Esophagus muscularis mucosa (tissue), 3 donors: Measurements from ENCODE around the gene CST1.
"Not testable (repeated sequence)": the region's sequence is repeated elsewhere in the genome, so short reads cannot be mapped to it uniquely, and the experiment has no call there.

Source experiments
- EP300 ChIP-seq: sonication (generic); formaldehyde crosslinking; IDR thresholded peaks from one replicate; pipeline ENCODE4 v1.6.1; 2017; ENCODE audit warnings: antibody characterized with exemption
- TF ChIP-seq, protein P1 (sequence below), 3 experiments: fragments of 200-600 bp in 2 of 3; fragments of 450-650 bp in 1 of 3; sonication (generic) in 2 of 3; IDR thresholded peaks; one replicate each; pipeline ENCODE4 v1.5.1; 2017 to 2019; ENCODE audit warnings: antibody characterized with exemption in 3 of 3, mild to moderate bottlenecking in 2 of 3, moderate library complexity in 1 of 3

DNA sequence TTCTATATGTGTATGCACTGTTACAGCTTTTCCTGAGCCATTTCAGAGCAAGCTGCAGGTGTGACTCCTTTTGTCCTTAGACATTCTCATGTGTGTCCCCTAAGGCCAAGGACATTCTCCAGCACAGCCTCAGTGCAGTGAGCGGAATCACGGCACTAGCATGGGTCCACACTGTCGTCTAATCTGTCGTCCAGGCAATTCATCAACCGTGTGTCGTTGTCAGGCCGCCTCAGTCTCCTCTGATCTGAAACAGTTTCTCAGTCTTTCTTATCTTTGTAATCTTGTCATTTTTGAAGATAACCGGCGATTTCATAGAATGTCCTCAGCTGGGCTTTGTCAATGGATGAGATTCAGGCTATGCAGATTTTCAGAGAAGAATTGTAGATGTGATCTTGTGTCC, 31.4 kb downstream of the CST1 start:
- not testable (repeated sequence) for TF ChIP-seq EP300
- TF ChIP-seq, protein P1, sequence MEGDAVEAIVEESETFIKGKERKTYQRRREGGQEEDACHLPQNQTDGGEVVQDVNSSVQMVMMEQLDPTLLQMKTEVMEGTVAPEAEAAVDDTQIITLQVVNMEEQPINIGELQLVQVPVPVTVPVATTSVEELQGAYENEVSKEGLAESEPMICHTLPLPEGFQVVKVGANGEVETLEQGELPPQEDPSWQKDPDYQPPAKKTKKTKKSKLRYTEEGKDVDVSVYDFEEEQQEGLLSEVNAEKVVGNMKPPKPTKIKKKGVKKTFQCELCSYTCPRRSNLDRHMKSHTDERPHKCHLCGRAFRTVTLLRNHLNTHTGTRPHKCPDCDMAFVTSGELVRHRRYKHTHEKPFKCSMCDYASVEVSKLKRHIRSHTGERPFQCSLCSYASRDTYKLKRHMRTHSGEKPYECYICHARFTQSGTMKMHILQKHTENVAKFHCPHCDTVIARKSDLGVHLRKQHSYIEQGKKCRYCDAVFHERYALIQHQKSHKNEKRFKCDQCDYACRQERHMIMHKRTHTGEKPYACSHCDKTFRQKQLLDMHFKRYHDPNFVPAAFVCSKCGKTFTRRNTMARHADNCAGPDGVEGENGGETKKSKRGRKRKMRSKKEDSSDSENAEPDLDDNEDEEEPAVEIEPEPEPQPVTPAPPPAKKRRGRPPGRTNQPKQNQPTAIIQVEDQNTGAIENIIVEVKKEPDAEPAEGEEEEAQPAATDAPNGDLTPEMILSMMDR (IDR thresholded peaks at IDR 0.05) = not testable (repeated sequence)
